Measurements from ENCODE around the gene TAS2R1.

TAS2R1 gene, protein sequence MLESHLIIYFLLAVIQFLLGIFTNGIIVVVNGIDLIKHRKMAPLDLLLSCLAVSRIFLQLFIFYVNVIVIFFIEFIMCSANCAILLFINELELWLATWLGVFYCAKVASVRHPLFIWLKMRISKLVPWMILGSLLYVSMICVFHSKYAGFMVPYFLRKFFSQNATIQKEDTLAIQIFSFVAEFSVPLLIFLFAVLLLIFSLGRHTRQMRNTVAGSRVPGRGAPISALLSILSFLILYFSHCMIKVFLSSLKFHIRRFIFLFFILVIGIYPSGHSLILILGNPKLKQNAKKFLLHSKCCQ

DNA sequence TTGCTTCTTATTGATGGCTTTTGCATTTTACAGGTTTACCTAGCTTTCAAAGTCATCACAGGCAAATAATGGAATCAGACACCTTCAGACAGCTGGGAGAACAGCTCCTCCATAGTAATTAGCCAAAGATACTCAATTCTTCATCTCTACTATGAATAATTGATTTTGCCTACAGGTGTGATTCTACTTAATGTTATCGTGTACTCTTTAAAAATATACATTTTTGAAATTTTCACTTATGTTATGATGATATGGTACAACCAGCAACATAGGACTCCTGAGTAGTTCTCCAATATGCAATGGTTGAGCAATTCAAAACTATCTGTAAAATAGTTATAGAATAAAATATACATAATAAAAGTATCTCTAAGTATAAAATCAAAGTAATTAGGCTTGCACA is at the start of gene TAS2R1:
Gene TAS2R1 (minus strand): TSS at position 101 of the 400 bp plus-strand sequence. CDS start 319 bp downstream, outside the sequence.
- DNase-seq, result no peak

DNA sequence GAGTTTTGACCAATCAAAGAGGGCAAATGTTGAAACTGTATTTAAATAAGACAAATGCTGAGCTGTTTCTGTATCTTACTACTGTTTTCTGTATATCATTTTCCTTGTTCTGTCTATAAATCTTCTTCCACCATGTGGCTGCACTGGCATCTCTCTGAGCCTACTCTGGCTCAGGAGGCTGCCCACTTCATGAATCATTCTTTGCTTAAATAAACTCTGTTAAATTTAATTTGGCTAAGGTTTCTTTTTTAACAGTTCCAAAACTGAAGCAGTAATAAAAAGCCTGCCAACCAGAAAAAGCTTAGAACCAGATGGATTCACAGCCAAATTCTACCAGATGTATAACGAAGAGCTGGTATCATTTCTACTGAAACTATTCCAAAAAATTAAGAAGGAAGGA is 40.2 kb upstream of the TAS2R1 start:
- DNase-seq, result no peak

DNA sequence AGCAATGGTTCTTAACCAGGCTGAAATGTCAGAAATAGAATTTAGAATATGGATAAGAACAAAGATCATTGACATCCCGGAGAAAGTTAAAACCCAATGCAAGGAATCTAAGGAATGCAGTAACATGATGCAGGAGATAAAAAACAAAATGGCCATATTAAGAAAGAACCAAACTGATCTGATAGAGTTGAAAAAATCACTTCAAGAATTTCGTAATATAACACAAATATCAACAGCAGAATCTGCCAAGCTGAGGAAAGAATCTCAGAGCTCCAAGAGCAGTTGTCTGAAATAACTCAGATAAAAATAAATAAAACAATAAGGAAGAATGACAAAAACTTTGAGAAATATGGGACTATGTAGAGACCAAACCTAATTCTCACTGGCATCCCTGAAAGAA is 37.8 kb upstream of the TAS2R1 start:
- no peak for DNase-seq

DNA sequence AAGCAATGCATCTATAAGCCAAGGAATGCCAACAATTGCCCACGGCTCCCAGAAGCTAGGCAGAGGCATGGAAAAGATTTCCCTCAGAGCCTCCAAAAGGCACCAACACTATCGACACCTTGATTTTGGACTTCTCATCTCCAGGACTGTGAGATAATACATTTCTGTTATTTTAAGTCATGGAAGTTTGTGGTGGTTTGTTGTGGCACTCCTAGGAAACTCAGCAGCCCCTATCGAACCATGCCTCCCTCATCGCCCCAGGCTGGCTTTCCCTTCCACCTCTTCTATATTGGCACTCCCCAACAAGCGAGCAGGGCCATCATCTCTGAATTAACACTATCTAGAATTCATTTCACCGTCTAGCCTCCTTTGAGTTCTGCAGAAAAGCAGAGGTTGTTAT is 33.7 kb upstream of the TAS2R1 start:
- no peak for DNase-seq

DNA sequence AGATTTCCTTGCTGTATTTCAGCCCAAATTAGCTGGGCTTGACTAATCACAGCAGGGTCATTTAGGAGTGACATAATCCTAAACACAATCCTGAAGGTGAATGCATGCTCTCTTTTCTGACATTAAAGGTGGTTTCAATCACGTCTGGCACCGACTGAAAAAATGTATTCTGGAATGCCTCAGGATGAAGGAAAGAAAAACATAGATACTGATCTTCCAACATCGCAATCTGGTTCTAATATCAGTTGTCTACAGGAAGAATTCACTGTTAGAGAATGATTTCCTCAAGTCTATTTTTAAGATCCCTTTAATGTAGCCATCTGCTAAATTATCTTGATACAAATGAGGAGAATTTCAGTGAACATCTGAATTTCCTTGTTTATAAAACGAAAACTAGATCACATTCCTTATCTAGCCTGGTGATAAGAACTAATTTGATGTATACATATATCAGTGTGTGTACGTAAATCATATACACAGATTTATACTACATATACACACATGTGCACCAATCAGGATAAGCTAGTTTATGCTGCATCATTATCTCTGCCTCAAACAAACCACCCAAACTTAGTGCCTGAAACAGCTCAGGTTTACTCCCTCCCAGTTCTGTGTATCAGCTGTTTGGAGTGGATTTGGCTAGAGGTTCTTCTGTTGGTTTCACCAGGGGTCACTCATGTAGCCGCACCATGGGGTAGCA is 31.3 kb upstream of the TAS2R1 start:
- no peak for DNase-seq

DNA sequence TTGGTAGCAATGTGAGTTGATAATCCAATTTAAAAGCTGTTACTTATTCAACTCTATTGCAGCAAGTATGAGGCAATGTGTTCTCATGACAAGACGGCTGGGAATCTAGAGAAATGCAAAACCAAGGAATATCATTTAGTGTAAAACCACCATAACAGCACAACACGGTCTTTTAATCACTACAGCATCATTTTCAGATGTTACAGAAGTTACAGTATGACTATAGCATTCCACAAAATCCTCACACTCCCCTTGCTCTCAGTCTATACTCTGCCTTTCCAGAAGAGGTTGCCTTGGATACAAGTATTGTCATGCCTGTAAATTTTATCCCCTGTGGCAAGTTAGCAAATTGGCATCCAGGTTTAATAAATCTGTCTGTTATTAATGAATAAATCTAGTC is 28.6 kb upstream of the TAS2R1 start:
- DNase-seq, result no peak

DNA sequence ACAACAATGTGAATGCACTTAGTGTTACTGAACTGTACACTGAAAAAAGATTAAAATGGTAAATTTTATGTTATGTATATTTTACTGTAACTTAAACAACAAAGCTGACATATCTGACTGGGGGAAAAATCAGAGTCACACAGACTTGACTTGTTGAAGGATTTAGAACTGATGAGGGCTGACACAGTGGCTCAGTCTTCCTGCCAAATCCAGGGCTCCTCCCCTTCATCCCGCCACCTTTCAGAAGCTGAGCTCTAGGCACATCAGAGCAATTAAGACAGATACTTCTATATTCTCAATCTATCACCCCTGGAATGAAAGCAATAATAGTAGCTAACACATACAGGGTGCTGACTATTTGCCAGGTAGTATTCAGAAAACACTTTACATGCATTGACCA is 27.7 kb upstream of the TAS2R1 start:
- no peak for DNase-seq

DNA sequence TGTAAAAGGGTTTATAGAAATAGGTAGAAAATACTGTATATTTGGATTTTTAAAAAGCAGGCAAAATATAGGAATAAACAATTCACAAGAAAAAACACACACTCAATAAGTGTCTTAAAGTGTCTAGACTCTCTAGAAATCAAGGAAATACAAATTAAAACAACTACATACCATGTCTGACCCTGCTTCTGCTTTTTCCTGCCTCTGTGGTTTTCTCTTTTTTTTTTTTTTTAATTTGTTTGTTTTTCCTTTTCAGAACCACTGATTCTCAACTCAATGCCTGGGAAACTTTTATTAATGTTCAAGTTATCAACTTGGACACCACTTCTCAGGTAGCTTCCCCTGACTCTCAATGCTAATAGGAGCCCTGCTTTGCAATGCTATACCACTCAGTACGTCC is 25.5 kb upstream of the TAS2R1 start:
- no peak for DNase-seq

DNA sequence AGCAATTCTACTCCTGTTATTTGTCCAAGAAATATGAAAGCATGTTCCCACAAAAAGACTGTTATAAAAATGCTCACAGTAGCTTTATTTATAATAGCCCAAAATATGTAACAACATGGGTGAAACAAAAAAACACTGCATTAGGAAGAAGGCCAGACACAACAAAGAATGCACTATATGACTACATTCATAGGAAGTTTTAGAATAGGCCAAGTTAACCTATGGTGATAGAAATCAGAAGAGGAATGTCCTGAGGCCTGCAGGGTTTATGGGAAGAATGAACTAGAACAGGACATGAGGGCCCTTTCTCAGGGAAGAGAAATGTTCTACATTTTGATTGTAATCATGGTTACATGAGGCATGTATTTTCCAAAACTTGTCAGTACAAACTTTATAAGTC is 24.7 kb upstream of the TAS2R1 start:
- no peak for DNase-seq

DNA sequence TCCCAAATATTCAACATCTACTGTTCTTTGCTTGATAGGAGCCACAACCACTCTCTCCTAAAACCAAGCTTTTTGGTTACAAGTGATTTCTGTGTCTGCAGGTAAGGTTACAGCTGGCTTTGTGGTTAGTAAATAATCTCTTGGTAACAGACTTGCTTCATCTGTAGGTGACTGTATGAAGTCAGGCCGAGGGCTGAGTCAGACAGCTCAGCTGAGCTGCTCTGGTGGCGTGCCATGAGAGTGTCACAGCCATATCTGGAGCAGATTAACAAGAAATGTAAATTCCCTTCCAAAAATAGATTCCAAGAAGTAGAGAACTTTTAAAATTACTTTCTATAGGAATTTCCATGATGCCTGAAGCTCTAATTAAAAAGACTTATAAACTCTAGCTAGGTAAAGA is 23.7 kb upstream of the TAS2R1 start:
- DNase-seq, result no peak

DNA sequence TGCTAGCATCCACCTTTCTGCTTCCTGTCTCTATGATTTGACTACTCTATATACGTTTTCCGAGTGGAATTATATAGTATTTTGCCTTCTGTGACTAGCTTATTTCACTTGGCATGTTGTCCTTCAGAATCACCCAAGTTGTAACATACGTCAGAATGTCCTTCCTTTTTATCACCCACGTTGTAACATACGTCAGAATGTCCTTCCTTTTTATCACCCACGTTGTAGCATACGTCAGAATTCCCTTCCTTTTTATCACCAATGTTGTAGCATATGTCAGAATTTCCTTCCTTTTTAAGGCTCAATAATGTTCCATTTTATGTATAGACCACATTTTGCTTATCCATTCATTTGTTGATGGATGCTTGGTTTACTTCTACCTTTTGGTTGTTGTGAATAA is 22.9 kb upstream of the TAS2R1 start:
- no peak for DNase-seq

DNA sequence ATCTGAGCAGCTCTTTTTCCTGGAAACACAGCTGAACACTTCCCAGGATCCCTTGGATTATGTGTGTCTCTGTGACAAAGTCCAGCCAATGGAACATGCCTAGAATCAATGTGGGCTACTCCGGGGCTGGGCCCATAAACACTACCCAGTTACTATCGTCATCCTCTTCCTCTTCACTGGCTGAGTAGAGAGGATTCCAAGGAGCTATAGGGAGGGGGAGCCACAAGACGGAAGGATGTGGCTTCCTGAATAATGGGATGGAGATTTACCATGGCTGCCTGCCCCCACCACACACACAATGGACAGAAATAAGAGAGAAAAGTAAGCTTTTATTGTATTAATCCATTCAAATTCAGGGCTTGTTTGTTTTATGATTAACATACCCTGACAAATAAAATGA is 22.1 kb upstream of the TAS2R1 start:
- no peak for DNase-seq

DNA sequence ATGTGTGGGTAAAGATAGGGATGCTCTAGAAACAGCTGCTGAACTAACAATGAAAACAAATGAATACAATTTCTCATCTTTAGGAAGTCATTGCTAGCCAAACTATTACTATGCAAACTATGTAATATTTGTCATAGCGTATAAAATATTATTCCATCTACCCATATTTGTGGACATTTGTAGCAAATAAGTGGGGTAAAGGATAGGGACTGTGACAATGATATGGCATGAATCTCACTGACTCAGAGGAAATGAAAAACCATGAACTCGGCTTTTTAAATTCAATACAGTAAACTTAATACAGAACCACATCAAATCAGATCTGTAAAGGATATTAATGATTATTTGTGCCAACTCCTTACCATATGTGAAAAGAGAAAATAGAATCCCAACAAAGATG is 16.7 kb upstream of the TAS2R1 start:
- DNase-seq, result no peak

DNA sequence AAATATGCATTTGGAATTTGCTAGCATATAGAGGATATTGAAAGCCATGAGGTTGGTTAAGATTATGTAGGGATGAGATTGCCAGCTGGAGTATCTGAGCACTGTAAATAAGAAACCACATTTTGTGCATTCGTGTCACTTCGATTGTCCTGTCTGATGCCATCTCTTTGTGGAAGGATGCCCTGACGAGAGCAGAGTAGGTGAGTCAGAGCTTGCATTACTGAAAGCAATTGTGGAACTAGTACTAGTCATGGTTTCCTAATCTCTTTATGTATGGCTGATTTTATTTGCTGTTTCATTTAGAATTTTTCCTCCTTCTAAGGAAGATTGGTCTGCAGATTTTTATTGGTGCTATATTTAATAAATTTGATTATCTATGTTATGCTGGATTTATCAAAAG is 14.5 kb upstream of the TAS2R1 start:
- no peak for DNase-seq

DNA sequence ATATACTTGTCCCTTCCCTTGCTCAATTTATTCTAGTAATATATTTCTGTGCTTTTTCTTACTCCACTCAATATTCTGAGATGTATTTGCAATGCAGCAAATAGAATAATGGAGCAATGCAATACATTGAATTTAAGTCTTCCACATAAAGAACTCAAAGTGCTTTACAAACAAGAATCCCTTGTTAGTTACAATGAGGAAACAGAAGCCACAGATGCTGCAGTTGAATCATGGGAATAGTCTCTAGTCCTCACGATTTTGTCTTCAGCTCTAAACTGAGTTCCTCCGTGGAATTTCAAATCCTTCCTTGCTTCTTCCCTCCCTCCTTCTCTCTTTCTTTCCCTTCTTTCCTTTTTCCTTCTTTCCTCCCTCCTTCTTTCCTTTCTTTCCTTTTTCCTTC is 12.5 kb upstream of the TAS2R1 start:
- DNase-seq, result no peak

DNA sequence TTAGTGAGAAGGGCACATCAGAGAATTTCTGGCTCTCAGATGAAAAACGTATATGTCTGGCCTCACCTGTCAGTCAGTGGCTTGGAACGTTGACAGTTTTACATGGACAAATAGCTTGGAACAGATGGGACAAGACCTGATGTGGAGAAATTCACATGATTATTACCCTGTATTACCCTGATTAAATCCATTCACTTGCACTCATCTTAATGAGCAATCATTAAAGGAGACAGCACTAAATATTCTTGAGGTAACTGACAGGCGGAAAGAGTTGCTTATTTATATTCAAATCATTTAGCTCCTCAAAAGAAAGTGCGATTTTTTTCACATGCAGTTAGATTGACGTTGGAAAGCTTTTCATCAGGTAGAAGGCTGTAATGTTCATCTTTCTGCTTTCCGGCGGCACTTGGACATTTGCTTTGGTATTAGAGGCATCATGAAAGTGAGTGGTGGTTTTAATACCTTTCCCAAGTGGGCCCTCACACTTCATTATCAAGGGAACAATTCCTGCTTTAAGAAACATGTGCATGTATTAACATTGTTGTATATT is 11.7 kb upstream of the TAS2R1 start:
- no peak for DNase-seq

DNA sequence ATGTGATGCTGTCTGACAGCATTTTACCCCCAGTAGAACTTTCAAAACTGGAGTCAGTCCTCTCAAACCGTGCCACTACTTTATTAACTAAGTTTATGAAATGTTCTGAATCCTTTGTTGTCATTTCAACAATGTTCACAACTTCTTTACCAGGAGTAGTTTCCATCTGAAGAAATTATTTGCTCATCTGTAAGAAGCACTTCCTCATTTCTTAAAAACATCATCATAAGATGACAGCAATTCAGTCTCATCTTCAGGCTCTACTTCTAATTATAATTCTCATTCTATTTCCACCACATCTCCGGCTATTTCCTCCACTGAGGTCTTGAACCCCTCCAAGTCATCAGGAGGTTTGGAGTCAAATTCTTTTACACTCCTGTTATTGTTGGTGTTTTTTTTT is 2.3 kb upstream of the TAS2R1 start:
- no peak for DNase-seq

DNA sequence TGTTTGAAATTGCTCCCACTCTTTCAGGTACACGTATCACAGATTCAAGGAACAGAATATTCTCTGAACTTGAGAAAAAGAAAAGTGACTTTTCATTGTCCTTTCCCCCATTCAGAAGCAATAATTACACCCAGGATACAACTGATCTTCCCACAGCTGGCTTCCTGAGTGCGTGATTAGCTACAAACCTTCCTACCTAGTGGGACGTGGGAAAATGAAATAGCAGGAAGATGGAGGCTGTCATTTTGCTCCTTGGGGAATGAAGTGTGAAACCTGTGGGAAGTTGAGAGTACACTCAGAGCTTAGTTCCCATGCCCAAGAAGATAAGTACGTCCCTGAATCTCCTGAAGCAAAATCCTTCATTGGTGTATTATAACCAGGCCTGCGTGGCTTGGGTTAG is 2.6 kb downstream of the TAS2R1 start:
- DNase-seq, result no peak

DNA sequence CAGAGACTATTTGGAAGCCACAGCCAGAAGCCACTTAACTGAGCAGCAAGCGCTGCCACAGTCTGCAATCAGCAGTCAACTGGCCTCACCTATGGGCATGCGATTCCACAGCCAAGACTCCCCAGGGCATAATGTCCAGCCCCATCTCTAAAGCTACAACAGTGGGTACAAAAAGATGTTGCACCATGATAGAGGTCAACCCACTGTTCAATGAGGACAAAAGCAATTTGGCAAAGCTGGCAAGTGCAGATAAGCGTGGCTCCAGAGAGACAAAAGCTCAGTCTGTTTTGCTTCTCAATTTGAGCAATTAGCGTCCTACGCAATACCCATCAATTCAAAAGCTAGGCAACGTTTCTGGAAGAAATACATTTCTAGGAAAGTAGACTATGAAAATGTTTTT is 3.2 kb downstream of the TAS2R1 start:
- no peak for DNase-seq

DNA sequence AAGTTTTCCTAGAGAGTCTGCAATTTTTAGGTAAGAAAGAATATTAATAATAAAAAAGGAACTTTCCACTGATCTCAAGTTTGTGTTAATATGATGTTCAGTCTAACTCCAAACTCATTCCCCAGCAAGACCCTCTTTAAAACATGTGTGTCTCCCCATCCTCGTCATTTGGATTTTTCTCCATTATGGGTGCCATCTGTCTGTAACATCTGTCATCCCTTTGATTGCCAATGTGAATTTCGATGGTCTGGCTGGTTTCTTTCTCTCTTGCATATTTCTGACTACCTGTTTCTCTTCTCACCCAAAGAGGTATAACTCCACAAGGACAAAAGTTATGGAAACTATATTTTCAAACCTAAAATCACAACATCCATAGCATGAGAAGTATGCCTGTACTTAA is 4.4 kb downstream of the TAS2R1 start:
- peak; percentile 84 for DNase-seq

DNA sequence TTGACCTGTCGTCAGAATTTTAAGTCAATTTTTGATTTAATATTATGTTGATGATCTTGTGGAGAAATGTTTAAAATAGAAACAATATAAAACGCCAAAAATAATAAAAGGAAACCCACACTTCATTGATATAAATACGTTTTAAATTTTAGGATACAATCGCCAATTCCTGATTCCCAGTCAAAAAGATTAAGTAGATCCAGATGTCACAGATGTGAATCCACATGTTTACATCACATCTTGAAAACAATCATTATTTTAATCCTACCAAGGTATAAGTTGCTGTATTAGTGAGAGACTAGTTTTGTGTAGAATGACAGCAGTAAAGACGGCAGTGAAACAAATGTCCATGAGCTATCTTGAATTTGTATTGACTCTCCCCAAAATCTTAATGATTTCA is 4.9 kb downstream of the TAS2R1 start:
- DNase-seq, result no peak

DNA sequence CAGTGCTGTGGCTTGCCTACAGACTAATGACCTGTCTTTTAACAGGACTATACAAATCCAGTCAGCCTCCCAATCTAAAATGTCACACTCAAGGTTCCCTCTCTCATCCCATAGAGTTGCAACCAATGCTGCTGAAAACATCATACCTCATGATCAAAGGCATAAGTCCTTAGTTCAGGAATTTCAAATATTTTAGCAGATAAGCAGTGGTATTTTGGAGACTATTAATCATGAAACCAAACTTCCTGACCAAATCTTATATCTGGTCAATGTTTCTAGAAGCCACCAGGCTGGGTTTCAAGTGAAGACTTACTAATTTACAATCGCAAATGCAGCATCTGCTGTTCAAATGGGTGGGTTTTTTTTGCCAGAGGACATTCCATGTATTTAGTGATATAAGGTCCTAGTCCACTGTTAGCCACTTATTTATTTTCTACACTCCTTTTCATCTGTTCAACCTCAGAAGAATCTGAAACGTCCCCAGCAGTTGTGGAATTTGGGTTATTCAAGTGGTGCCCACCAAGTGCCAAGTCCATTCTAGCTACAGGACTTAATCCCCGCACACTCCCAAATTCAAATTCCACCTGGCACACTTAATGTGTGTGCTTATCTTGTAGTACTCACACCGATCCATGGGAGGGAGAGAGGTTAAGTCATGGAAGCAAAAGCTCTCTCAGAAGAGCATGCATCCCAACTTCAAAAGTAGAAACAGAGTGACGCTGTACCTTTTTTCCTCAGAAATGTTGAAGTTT is 5.8 kb downstream of the TAS2R1 start:
- DNase-seq, result no peak

DNA sequence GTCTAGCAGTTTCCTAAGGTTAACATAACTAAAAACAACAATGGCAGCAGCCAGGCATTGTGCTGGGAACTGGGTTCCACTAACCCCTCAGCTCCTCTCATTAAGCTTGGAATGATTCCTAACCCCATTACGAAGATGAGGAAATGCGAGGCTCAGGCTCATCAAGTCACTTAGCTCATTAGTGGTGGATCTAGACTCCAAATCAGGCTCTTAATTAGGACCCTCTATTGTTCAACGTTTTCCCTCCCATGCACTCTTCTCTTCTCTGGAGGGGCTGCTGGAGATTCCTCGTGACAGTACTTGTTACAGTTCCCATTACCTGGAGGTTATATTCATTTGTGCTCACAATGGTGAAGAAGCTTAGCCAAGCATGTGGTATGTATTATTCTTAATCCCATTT is 6.5 kb downstream of the TAS2R1 start:
- no peak for DNase-seq

DNA sequence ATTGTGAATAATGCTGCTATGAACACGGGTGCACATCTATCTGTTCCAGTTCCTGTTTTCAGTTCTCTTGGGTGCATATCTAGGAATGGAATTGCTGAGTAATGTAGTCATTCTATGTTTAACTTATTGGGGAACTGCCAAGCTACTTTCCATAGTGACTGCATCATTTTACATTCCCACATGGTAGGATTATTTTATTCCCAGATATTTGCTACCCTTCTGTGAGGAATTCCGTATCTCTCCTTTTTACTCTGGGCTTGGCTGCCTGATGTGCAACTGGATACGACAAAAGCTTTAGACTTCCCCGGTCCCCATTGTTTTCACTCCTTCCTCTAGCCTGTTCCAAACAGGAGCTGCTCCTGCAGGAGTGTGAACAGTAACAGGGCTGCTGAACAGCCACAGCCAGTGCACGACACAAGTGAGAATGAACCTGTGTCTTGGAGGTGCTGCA is 7.2 kb downstream of the TAS2R1 start:
- no peak for DNase-seq

Measured in NCI-H524 treated with DMSO at 0.1 percent for 48 hours (cell line).